NAMALWA (cell line): Measurements from ENCODE around the gene TM2D1.
"Not testable (repeated sequence)": the region's sequence is repeated elsewhere in the genome, so short reads cannot be mapped to it uniquely, and the experiment has no call there.

Source experiments
- DNase-seq: peaks from one replicate; pipeline ENCODE4 v3.0.0-alpha.2; 2015; ENCODE audit warnings: low spot score

TM2D1 gene

DNA sequence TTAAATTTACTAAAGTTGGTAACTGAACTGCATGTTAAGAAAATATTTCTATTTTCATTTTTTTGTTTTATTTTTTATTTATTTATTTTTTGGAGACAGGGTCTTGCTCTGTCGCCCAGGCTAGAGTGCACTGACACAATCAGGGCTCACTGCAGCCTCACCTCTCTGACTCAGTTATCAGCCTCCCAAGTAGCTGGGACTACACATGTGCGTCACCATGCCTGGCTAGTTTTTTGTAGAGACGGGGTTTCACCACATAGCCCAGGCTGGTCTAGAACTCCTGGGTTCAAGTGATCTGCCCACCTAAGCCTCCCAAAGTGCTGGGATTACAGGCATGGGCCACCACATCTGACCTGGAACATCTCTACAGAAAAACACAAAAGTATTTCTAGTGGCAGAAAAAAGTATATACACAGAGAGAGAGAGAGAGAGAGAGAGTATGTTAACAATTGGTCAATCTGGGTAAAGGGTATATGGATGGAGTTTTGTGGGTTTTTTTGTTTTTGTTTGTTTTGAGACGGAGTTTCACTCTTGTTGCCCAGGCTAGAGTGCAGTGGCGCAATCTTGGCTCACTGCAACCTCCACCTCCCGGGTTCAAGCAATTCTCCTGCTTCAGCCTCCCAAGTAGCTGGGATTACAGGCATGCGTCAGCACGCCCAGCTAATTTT, 5.8 kb downstream of the TM2D1 start:
- not testable (repeated sequence) for DNase-seq

GRCh38 chr1:61711969-61712368, 13.0 kb downstream of the TM2D1 start:
- DNase-seq: no peak

DNA sequence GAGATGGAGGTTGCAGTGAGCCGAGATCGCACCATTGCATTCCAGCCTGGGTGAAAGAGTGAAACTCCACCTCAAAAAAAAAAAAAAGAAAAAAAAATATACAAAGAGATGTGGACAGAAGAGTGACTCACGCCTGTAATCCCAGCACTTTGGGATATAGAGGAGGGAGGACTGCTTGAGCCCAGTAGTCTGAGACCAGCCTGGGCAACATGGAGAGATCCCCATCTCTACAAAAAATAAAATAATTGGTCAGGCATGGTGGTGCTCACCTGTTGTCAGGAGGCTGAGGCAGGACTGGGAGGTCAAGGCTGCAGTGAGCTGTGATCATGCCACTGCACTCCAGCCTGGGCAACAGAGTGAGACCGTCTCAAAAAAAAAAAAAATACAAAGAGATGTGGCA, 13.7 kb downstream of the TM2D1 start:
- DNase-seq: not testable (repeated sequence)

DNA sequence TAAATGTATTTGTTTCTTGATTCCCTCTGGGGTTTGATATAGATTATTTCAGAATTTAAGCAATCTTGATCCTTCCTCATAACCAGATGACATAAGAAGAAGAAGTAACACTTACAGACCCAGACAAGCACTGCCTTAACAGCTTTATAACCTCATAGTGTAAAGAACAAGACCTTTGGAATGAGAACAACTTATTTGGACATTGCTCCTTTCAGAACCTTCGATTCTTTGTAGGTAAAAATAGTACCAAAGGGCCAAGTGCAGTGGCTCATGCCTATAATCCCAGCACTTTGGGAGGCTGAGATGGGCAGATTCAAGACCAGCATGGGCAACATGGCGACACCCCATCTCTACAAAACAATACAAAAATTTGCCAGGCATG, 15.0 kb downstream of the TM2D1 start:
- no peak for DNase-seq

DNA sequence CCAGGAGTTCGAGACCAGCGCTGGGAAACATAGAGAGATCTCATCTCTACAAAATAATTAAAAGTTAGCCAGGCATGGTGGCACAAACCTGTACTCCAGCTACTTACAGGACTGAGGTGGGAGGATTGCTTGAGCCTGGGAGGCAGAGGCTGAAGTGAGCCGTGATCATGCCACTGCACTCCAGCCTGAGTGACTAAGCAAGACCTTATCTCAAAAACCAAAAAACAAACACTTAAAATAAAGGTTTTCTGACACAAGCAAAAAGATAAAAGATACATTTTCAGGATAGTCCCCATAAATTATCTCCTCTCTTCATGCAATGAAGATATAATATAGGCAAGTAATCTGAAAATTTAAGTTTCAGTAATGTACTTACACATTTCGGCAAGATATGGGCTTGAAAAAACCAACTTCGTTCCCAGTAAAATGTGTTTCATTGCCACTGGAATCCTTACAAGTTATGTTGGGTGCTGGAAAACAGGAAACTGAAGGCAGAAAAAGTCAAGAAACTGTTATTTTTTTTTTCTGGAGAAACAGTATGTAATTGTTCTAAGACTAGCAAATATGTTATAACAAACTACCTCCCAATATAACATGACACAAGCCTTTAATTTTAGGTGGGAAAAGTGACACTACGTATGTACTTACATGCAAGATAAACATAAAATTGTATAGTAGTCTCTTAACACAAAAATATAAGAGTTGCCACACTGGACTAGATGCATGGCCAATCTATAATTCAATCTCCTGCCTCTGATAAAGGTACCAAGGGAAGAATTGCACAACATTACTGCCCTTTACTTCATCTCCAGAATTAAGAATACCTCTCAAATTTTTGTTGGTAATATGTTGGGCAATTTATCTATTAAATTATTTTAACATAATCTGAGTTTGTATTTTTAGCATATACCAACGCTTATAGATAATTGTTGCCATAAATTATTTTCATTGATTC, 15.7 kb downstream of the TM2D1 start:
- no peak for DNase-seq

DNA sequence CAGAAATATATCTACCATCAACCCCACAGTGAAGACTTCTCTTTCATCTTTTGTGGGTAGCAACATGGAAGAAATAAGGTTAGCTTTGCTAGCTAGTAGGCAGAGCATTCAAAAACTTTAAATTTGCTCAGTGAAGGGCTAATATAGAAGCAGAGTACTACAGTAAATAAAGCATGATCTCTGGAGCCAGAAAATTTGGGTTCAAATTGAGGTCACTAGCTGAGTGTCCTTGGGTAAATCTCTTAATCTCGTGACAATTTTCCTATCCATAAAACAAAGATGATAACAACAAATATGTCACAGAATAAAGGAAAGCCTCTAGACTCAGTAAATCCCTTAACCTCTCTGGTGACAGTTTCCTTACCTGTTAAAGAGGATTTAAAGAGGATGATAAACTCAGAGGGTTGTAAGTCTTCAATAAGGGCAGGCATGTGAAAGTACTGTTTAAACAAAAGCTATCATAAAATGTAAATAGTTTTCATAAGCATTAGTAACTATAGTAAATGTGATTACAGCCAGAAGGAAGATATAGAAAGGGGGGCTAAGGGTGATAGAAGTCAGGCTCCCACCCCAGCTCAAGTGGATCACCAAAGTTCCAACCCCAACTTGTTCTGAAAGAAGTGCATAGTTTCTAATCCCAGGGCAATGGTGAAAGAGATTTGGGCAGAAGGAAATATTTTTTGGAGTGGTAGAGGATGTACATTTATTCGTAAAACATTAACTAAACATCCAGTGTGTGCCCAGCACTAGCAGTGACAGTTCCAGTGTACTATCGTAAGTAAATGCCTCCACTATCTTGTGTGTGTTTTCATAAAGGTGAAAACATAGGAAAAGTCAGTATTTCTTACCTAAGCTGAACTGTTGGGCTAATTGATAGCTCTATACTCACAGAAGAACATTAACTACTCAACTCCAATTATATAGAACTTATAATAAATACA, 24.8 kb downstream of the TM2D1 start:
- DNase-seq: no peak

DNA sequence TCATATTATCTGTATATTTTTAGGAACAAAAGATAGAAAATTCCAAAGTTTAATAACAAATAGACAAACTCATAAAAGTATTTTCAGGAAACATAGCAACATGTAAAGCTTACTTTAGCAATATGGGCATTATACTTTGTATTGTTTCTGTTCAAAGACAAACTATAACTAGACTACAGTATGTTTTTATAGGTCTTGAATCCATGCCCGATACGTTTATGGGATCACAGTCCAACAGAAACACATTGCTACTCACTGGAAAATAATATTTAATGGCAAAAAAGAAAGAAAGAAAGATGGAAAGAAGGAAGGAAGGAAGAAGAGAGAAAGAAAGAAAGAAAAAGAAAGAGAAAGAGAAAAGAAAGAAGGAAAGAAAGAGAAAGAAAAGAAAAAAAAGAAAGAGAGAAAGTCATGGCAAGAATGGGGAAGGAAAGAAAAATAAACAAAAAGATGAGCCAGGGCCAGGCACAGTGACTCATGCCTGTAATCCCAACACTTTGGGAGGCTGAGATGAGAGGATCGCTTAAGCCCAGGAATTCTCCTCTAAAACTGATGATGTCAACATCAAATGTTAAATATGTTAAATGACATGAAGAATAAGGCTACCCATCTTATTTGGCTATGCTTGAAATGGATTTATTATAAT, 32.7 kb downstream of the TM2D1 start:
- no peak for DNase-seq

- DNase-seq: no peak
Measured at GRCh38 chr1:61687901-61688300, 37.0 kb downstream of the TM2D1 start.

DNA sequence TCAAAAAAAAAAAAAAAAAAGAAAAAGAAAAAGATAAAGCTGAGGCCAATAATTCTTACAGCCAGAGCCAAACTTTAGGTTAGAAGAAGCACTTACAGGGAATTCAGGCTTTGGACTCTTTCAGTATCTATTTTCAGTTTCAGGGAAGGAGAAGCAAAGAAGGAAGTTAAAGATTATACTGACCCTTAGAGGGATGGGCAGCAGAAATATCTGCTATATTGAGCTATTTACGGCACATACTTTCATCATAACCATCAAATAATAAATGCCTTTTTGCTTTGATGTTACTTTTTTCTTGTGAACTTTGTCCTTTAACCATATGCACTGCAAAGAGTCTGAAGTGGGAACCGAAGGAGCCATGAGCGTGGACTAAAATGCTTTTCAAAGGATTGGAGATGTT, 42.0 kb downstream of the TM2D1 start:
- no peak for DNase-seq

GRCh38 chr1:61680500-61680899, 44.4 kb downstream of the TM2D1 start:
- DNase-seq: no peak

- DNase-seq: not testable (repeated sequence)
Measured at GRCh38 chr1:61676881-61677280, 48.1 kb downstream of the TM2D1 start.

- no peak for DNase-seq
Measured at GRCh38 chr1:61674221-61674620, 50.7 kb downstream of the TM2D1 start.

DNA sequence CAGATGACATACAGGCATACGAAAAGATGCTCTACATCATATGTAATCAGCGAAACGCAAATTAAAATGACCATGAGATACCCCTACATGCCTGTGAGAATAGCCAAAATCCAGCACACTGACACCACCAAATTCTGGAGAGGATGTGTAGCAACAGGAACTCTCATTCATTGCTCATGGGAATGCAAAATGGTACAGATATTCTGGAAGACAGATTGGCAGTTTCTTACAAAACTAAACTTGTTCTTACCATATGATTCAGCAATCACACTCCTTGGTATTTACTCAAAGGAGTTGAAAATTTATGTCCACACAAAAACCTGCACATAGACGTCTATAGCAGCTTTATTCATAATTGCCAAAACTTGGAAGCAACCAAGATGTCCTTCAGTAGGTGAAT, 52.6 kb downstream of the TM2D1 start:
- no peak for DNase-seq

- DNase-seq: no peak
Measured at GRCh38 chr1:61670445-61670844, 54.5 kb downstream of the TM2D1 start.

DNA sequence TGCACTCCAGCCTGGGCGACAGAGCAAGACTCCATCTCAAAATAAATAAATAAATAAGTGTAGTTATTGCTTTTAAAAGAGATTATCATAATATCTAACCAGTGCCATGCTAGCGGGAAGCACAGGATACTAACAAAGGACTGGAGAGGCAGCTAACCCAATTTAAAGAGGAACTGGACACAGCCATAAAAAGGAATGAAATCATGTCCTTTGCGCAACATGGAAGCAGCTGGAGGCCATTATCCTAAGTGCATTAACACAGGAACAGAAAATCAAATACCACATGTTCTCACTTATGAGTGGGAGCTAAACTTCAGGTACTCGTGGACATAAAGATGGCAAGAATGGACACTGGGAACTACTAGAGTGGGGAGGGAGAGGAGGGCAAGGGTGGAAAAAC, 54.9 kb downstream of the TM2D1 start:
- no peak for DNase-seq

DNA sequence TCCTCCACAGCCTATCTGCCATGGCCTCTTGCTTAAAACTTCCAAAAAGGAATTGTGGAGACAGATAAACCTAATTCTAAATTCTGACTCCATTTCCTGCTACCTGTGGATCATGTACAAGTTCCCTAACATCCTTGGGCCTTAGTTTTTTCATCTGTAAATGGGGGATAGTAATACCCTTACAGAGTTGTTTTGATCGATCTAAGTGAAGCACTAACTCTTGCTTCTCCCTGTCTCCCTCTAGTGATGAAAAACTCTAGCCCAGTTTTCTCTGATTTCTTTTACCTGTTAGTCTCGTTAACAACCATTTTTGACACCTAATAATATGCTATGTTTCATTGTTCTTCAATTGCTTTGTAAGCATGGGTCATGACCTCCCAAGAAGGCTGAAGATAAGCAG, 65.9 kb downstream of the TM2D1 start:
- peak; percentile 39 for DNase-seq

DNA sequence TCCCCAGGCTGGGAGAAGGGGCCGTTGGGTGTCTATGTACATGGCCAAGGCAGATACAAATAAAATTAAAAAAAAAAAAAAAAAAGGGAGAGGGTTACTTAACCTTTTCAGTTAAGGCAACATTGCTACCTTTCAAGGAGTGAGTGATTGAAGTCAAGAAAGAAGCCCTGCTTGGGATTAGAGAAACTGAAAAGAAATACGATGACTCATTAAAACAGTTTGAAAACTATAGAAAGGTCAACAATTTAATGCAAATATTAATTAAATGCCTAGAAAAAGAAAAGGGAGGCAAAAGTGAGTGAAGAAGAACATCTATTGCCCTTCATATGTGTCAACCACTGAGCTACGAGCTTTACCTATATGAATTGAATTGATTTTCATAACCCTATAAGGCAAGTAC, 69.5 kb downstream of the TM2D1 start:
- no peak for DNase-seq

DNA sequence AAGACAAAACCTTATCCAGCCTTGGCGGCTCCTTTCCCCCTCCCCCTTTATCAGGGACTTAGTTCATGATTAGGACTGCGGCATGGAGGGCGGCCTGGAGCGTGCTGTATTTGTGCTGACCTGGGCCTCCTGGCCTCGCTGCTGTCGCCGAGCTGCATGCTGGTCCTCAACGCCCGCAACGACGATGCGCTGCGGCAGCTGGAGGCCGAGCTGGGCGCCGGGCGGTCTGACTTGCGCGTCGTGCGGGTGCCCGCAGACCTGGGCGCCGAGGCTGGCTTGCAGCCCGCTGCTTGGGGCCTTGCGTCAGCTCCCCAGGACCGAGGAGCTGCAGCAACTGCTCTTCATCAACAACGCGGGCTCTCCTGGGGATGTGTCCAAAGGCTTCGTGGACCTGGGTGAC, 70.9 kb downstream of the TM2D1 start:
- DNase-seq: no peak

DNA sequence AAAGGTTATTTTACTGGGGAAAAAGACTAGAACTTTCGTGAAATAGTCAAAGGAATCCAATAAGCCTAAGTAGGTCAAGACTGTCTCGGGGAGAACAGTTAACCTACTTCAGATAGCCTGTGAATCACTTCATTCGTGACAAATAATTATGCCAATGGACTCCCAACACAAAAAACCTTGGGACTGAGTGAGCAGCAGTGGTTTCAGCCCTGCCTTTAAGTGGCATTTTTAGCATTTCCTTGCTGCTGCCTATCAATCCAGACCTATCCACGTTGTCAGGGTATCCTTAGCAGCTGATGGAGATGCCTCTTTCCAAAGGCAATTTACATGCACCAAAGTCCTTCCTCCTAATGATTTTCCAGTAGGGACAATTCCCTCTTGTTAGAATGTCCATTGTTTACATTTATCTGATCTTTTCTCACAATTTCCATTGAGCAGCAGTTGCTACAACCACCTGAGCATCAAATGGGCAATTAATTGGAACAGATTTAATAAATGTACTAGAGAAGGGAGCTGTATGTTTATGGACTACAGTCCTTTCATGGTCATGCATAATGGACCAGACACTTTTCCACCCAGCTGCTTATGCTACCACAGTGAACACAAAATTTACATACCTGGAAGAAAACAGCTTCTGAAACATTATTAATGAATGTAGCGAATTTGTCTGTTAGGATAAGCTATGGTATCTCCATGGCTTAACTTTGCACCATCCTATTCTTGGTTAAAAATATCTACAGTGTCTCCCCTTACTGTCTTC, 75.8 kb downstream of the TM2D1 start:
- no peak for DNase-seq

- DNase-seq: no peak
Measured at GRCh38 chr1:61647142-61647541, 77.8 kb downstream of the TM2D1 start.

DNA sequence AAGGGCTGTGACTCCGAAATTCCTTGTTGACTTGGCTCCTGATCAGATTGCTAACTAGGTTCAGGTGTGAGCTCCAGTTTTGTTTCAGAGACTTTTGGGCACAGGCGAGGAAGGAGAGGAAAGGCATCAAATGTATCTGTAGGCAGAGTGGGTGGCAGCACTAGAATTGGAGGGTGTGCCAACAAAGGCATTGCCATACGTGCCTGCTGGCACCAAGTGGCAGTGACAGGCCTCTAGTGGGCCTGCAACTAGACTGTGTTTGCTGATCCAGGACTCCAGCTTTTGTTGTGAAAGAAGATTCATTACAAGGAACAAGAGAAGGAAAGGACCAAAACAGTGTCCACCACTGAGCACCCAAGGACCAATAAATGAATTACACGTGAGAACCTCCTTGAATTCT, 79.5 kb downstream of the TM2D1 start:
- no peak for DNase-seq
